K562 (cell line): ENCODE results near the gene TRIM47. TPM values are rescaled to one million over a fixed set of nuclear protein-coding genes. Genes with fewer than 3 reads are reported as not detected.

Source experiments
- CEBPB ChIP-seq: fragments of 450-650 bp; IDR thresholded peaks from 2 replicates; pipeline ENCODE4 v1.6.1; 2016; ENCODE audit warnings: missing genetic modification characterization, missing compliant biosample characterization
- COPS2 ChIP-seq: fragments of 450-650 bp; conservative IDR thresholded peaks from 2 replicates; pipeline ENCODE4 v1.6.1; 2016; ENCODE audit warnings: mild to moderate bottlenecking, moderate library complexity
- ELF1 ChIP-seq: fragments of 200-800 bp; sonication (Bioruptor generic); IDR thresholded peaks from 2 replicates; pipeline ENCODE4 v1.6.1; 2016; ENCODE audit warnings: missing genetic modification characterization, missing compliant biosample characterization
- EWSR1 ChIP-seq: fragments of 450-650 bp; IDR thresholded peaks from 2 replicates; pipeline ENCODE4 v1.6.1; 2018; ENCODE audit warnings: borderline replicate concordance, mild to moderate bottlenecking, low read depth, moderate library complexity; ENCODE audit not compliant: partially characterized antibody
- FOXM1 ChIP-seq, 2 experiments: fragments of 450-650 bp in 1 of 2; sonication (generic) in 1 of 2; formaldehyde crosslinking in 1 of 2; IDR thresholded peaks; 2 replicates each; pipeline versions ENCODE4 v1.6.1 to v1.9.0; 2017 to 2022; ENCODE audit warnings: low read depth in 2 of 2, mild to moderate bottlenecking in 2 of 2, missing genetic modification reagents in 1 of 2, moderate library complexity in 1 of 2
- HDAC2 ChIP-seq: fragments of 450-650 bp; IDR thresholded peaks from 2 replicates; pipeline ENCODE4 v1.6.1; 2016; ENCODE audit warnings: mild to moderate bottlenecking
- KDM1A ChIP-seq, 2 experiments: fragments of 450-650 bp; IDR thresholded peaks; 2 replicates each; pipeline ENCODE4 v1.6.1; 2016; ENCODE audit warnings: mild to moderate bottlenecking in 2 of 2
- MAFG ChIP-seq: fragments of 450-650 bp; conservative IDR thresholded peaks from 2 replicates; pipeline ENCODE4 v1.6.1; 2016; ENCODE audit warnings: missing genetic modification characterization, missing compliant biosample characterization
- NCOA2 ChIP-seq, 2 experiments: fragments of 450-650 bp; IDR thresholded peaks; 2 replicates each; pipeline ENCODE4 v1.6.1; 2018; ENCODE audit warnings: mild to moderate bottlenecking in 2 of 2, moderate library complexity in 1 of 2; ENCODE audit not compliant: partially characterized antibody in 2 of 2
- NUFIP1 ChIP-seq: fragments of 450-650 bp; IDR thresholded peaks from 2 replicates; pipeline ENCODE4 v1.6.1; 2018; ENCODE audit not compliant: partially characterized antibody
- PHTF2 ChIP-seq: fragments of 250-450 bp; sonication (Bioruptor Pico); IDR thresholded peaks from 2 replicates; pipeline ENCODE4 v1.5.0; 2021; ENCODE audit warnings: mild to moderate bottlenecking
- SIN3A ChIP-seq, 2 experiments: fragments of 150-350 bp in 1 of 2; IDR thresholded peaks; 2 replicates each; pipeline ENCODE4 v1.6.1; 2011 to 2016; ENCODE audit warnings: borderline replicate concordance in 2 of 2, low read depth in 2 of 2, low read length in 2 of 2, mild to moderate bottlenecking in 2 of 2, moderate library complexity in 2 of 2; ENCODE audit not compliant: control insufficient read depth in 1 of 2
- SP1 ChIP-seq: sonication (generic); formaldehyde crosslinking; IDR thresholded peaks from 2 replicates; pipeline ENCODE4 v1.8.1; 2022; ENCODE audit warnings: mild to moderate bottlenecking, missing genetic modification reagents
- TAL1 ChIP-seq: fragments of 450-650 bp; IDR thresholded peaks from 2 replicates; pipeline ENCODE4 v1.6.1; 2016; ENCODE audit warnings: mild to moderate bottlenecking
- TARDBP ChIP-seq: fragments of 450-650 bp; IDR thresholded peaks from 2 replicates; pipeline ENCODE4 v1.6.1; 2016
- TEAD2 ChIP-seq: fragments of 450-650 bp; IDR thresholded peaks from 2 replicates; pipeline ENCODE4 v1.6.1; 2016; ENCODE audit warnings: missing genetic modification characterization, control low read depth, missing compliant biosample characterization
- TEAD4 ChIP-seq, 2 experiments: sonication (generic) in 1 of 2; formaldehyde crosslinking in 1 of 2; IDR thresholded peaks; 2 replicates each; pipeline versions ENCODE4 v1.6.1 to v1.8.0; 2012 to 2022; ENCODE audit warnings: borderline replicate concordance in 1 of 2, inconsistent platforms in 1 of 2, low read length in 1 of 2, mild to moderate bottlenecking in 1 of 2, missing genetic modification reagents in 1 of 2
- TRIM24 ChIP-seq, 2 experiments: fragments of 450-650 bp; IDR thresholded peaks; 2 replicates each; pipeline ENCODE4 v1.6.1; 2016
- ZKSCAN3 ChIP-seq: fragments of 250-450 bp; sonication (Bioruptor Pico); IDR thresholded peaks from 2 replicates; pipeline ENCODE4 v1.4.0; 2020
- ZNF133 ChIP-seq: fragments of 250-450 bp; sonication (Bioruptor Pico); IDR thresholded peaks from 2 replicates; pipeline ENCODE4 v1.4.0; 2020; ENCODE audit warnings: mild to moderate bottlenecking
- ZNF146 ChIP-seq: IDR thresholded peaks from one replicate; pipeline ENCODE4 v1.6.1; 2018; ENCODE audit warnings: missing compliant biosample characterization; ENCODE audit not compliant: unreplicated experiment
- ZNF347 ChIP-seq: fragments of 450-650 bp; formaldehyde crosslinking; IDR thresholded peaks from 2 replicates; pipeline ENCODE4 v1.4.0; 2020; ENCODE audit warnings: low read depth, mild to moderate bottlenecking, moderate library complexity
- ZNF507 ChIP-seq: conservative IDR thresholded peaks from 2 replicates; pipeline ENCODE4 v1.6.1; 2017; ENCODE audit warnings: missing genetic modification characterization, missing compliant biosample characterization
- ZNF696 ChIP-seq: fragments of 250-450 bp; sonication (Bioruptor Pico); conservative IDR thresholded peaks from 2 replicates; pipeline ENCODE4 v1.4.0; 2020; ENCODE audit warnings: mild to moderate bottlenecking, moderate library complexity
- ZSCAN32 ChIP-seq: fragments of 450-650 bp; formaldehyde crosslinking; IDR thresholded peaks from 2 replicates; pipeline ENCODE4 v1.4.0; 2020; ENCODE audit warnings: mild to moderate bottlenecking, moderate library complexity
- polyA plus RNA-seq, 8 experiments: library from polyadenylated mRNA; depleted of rRNA in 4 of 8; stranded (reverse) in 5 of 8; unstranded in 3 of 8; fragments of >200 nt; fragmentation: Nextera tagmentation in 2 of 8; fragmentation: Illumina TruSeq in 1 of 8; extraction: Ambion mirVana in 2 of 8; extraction: Trizol in 1 of 8; gene quantifications; 2 replicates each; pipeline versions ENCODE4 v1.2.1 to v1.2.3, GENCODE V29; 2011 to 2014; ENCODE audit warnings: inconsistent platforms in 1 of 8, missing spikeins in 1 of 8
- total RNA-seq, 7 experiments: library from RNA; depleted of rRNA in 6 of 7; stranded (reverse); fragments of >200 nt in 6 of 7; fragmentation: Illumina TruSeq in 2 of 7; extraction: Trizol in 2 of 7; gene quantifications; 2 replicates each; pipeline versions ENCODE4 v1.2.1 to v1.2.3, GENCODE V29; 2011 to 2021; ENCODE audit warnings: low replicate concordance in 1 of 7
- TF ChIP-seq, protein P1 (sequence below): fragments of 450-650 bp; IDR thresholded peaks from 2 replicates; pipeline ENCODE4 v1.6.1; 2016; ENCODE audit warnings: mild to moderate bottlenecking

The TRIM47 gene
- total and polyA plus RNA-seq, 9 of the 15 experiments (the other 6 are each of a cell fraction or from before 2014, with no cell fraction given) = 0.56 to 6.1 (median 3.2) TPM

DNA sequence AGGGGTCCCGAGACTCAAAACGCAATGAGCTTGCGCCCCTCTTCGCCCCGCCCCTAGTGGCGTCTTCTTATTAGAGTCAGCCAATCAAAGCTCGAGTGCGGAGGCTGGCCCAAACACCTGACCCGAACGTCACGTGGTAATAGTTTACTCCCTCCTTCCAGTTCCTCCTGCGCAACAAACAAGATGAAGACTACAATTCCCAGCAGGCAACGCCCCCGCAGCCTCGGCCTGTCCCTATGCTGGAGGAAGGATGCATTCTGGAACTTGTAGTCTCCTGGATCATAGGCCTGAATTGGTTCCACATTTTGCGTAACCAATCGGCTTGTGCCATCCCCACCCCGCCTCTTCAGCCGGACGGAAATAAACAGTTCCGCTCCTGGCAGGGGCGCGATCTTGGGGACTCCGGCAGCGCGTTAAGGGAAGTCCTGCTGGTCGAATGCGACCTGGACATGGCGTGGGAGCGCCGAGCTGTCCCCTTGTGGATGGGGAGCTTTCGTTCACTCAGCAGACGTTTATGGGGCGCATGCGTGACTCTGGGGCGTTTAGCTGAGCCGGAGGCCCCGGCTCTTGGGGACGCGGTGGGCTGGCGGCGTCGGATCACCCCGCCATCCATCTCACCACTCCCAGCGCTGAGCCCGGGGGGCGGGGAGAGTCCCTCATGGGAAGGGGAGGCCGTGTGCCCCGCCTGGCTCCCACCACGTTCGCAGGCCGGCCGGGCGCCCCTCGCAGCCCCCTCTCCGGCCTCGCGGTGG is 22.9 kb downstream of the TRIM47 start, which contains the start of gene WBP2 (continued):
- TF ChIP-seq, protein P1, sequence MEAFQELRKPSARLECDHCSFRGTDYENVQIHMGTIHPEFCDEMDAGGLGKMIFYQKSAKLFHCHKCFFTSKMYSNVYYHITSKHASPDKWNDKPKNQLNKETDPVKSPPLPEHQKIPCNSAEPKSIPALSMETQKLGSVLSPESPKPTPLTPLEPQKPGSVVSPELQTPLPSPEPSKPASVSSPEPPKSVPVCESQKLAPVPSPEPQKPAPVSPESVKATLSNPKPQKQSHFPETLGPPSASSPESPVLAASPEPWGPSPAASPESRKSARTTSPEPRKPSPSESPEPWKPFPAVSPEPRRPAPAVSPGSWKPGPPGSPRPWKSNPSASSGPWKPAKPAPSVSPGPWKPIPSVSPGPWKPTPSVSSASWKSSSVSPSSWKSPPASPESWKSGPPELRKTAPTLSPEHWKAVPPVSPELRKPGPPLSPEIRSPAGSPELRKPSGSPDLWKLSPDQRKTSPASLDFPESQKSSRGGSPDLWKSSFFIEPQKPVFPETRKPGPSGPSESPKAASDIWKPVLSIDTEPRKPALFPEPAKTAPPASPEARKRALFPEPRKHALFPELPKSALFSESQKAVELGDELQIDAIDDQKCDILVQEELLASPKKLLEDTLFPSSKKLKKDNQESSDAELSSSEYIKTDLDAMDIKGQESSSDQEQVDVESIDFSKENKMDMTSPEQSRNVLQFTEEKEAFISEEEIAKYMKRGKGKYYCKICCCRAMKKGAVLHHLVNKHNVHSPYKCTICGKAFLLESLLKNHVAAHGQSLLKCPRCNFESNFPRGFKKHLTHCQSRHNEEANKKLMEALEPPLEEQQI = no peak
- TF ChIP-seq ZNF133 (CRISPR knock-in tag) = no peak
- TF ChIP-seq SIN3A (IDR thresholded peaks at IDR 0.05; ENCODE audit: borderline replicate concordance in 2 of 2, control insufficient read depth in 1 of 2, low read depth in 2 of 2, low read length in 2 of 2) = peak in 1 of 2 experiments; percentile 71; a peak in 1 of 4 replicates
- no peak for TF ChIP-seq ZNF347 (CRISPR knock-in tag)
- TF ChIP-seq NCOA2 (IDR thresholded peaks at IDR 0.05; ENCODE audit: partially characterized antibody in 2 of 2) = no peak
- TF ChIP-seq TEAD2 (tag) = no peak
- TF ChIP-seq TEAD4 (IDR thresholded peaks at IDR 0.05; ENCODE audit: low read length) = no peak; the same call in none of the 2 replicates
- no peak for TF ChIP-seq TEAD4 (CRISPR knock-in tag; IDR thresholded peaks at IDR 0.05; ENCODE audit: borderline replicate concordance)
- TF ChIP-seq NUFIP1 = no peak
- no peak for TF ChIP-seq ZNF507 (tag)
- no peak for TF ChIP-seq ZNF696 (CRISPR knock-in tag)
- no peak for TF ChIP-seq TARDBP
- TF ChIP-seq PHTF2 = no peak
- peak; percentile 29; the same call in 1 of the 2 replicates for TF ChIP-seq FOXM1 (IDR thresholded peaks at IDR 0.05; ENCODE audit: low read depth)
- TF ChIP-seq FOXM1 (CRISPR knock-in tag; IDR thresholded peaks at IDR 0.05; ENCODE audit: low read depth) = no peak
- no peak for TF ChIP-seq MAFG (tag)
- TF ChIP-seq ZKSCAN3 = no peak
- TF ChIP-seq KDM1A (IDR thresholded peaks at IDR 0.05) = no peak
- TF ChIP-seq ZSCAN32 (CRISPR knock-in tag) = peak; percentile 44; the same call in 1 of the 2 replicates
- TF ChIP-seq TAL1 = no peak
- TF ChIP-seq CEBPB (tag) = peak; percentile 79
- no peak; the same call in 1 of the 2 replicates for TF ChIP-seq HDAC2
- no peak for TF ChIP-seq ZNF146
- peak; percentile 89 for TF ChIP-seq SP1 (CRISPR knock-in tag)
- no peak for TF ChIP-seq COPS2
- no peak for TF ChIP-seq TRIM24 (IDR thresholded peaks at IDR 0.05)
- no peak for TF ChIP-seq EWSR1
- TF ChIP-seq ELF1 (tag) = peak; percentile 67
